SHP77 (cell line): ENCODE measurements around the gene SIX5.
"Not testable (repeated sequence)": the region's sequence is repeated elsewhere in the genome, so short reads cannot be mapped to it uniquely, and the experiment has no call there.

Experiments used
- DNase-seq, 2 experiments: peaks; one replicate each; lab custom pipeline; 2025; lab: John Stamatoyannopoulos, UW

SIX5 gene

GRCh38 chr19:45754323-45754722 is 14.7 kb downstream of the SIX5 start:
- no peak for DNase-seq

GRCh38 chr19:45753548-45753947 is 15.5 kb downstream of the SIX5 start:
- no peak for DNase-seq

GRCh38 chr19:45752639-45753038 is 16.4 kb downstream of the SIX5 start:
- DNase-seq = no peak

GRCh38 chr19:45751483-45751882 is 17.6 kb downstream of the SIX5 start:
- DNase-seq = not testable (repeated sequence)

DNA sequence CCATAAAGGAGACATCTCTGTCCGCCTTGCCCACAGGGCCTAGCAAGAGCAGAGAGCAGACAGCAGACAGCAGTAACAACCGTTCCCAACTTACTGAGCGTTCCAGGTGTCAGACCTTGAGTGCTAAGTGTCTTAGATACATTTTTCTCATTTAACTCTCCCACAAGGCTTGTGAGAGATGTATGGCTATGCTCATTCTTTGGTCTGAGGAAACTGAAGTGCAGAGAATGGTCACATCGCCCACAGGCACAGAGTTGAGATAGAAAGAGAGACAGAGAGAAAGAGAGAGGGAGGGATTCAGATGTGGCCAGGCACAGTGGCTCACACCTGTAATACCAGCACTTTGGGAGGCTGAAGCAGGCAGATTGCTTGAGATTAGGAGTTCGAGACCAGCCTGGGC is 21.5 kb downstream of the SIX5 start:
- no peak for DNase-seq

- no peak for DNase-seq
These were observed 22.2 kb downstream of the SIX5 start for GRCh38 chr19:45746866-45747265.

DNA sequence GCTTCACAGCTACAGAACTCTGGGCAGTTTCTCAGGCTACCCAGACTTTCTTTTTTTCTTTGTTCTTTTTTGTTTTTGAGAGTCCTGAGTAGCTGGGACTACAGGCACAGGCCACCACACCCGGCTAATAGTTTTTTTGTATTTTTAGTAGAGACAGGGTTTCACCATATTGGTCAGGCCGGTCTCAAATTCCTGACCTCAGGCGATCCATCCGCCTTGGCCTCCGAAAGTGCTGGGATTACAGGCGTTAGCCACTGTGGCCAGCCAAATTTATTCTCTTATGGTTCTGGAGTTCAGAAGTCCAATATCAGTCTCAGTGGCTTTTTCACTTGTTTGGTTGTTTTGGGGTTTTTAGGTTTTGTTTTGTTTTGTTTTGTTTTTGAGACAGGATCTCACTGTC is 23.4 kb downstream of the SIX5 start:
- no peak for DNase-seq

- DNase-seq = no peak
These were observed 26.1 kb downstream of the SIX5 start for GRCh38 chr19:45742969-45743368.

DNA sequence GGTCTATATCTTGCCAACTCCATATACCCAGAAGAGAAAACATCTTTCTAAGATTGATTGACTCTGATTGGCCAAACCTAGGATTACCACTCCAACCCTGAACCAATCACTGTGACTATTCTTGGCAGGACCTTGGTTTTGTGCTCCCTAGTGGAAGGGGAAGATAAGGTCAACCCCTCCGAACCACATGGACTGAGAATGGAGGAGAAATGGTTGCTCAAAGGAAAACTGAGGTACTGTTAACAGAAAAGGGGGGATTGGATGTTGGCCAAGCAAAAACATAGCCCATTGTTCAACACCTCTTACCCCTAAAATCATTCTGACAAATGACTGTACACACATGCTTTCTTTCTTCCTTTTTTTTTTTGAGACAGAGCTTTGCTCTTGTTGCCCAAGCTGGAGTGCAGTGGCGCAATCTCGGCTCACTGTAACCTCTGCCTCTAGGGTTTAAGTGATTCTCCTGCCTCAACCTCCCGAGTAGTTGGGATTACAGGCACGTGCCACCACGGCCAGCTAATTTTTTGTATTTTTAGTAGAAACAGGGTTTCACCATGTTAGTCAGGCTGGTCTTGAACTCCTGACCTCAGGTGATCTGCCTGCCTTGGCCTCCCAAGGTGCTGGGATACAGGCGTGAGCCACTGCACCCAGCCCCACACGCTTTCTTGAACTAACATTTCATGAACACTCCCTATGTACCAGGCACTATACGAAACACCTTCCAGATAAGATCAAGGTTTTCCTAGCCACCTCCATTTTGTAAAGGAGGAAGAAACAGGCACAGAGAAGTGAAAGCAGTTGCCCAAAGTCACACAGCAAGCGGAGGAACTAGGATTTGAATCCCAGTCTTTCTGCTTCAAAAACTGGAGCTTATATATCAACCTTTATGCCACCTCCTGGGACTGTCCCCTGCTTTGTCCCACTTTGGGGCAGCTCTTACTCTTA is 29.3 kb downstream of the SIX5 start:
- DNase-seq = no peak

DNA sequence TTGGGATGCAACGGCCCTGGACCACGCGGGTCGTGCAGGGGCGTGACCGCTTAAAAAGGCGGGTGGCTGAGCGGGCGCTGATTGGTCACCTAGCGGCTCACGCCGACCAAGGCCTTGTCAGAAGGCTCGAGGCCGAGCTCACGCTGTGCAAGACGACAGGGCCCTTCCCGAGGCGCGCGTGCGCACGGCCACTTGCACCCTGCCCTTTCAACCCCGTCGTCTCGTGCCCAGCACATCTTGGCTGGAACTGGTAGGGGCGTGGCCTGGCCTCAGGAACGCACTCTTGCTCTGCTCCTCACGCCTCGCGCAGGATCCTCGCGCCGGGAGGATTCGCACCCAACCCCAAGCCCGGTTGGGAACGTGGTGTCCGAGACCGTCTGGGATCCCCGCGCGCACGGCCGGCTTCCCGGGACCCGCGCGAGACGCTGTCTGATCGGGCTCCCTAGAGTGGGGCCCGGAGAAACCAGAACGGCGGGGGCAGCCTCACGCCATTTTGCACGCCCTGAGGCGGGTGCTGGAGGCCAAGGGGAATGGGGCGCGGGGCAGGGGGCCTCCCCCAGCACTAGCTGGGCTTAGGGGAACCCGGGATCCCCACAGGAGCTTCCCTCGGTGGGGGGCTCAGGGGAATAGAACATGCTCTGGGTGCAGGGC is 35.8 kb downstream of the SIX5 start, which contains the start of gene MEIOSIN:
Gene MEIOSIN (plus strand): TSS at position 280 of the 651 bp plus-strand sequence. CDS start 1,938 bp downstream, outside the sequence.
- no peak for DNase-seq

- peak; percentile 97 for DNase-seq
These were observed 38.4 kb downstream of the SIX5 start, which contains the start of gene FBXO46 for GRCh38 chr19:45730368-45731288. Gene FBXO46 (minus strand): TSS chr19:45730896. CDS start chr19:45713495, 17,401 bp downstream.

GRCh38 chr19:45729800-45730290 is 39.2 kb downstream of the SIX5 start:
- no peak for DNase-seq

DNA sequence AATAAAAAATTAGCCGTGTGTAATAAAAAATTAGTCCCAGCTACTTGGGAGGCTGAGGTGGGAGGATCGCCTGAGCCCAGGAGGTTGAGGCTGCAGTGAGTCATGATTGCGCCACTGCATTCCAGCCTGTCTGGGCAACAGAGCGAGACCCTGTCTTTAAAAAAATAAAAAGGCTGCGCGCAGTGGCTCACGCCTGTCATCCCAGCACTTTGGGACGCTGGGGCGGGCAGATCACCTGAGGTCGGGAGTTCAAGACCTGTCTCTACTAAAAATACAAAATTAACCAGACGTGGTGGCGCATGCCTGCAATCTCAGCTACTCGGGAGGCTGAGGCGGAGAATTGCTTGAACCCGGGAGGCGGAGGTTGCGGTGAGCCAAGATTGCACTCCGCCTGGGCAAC is 40.4 kb downstream of the SIX5 start:
- DNase-seq = not testable (repeated sequence)

GRCh38 chr19:45720065-45720464 is 49.0 kb downstream of the SIX5 start:
- DNase-seq = not testable (repeated sequence)

GRCh38 chr19:45717983-45718650 is 50.9 kb downstream of the SIX5 start:
- DNase-seq = no peak

DNA sequence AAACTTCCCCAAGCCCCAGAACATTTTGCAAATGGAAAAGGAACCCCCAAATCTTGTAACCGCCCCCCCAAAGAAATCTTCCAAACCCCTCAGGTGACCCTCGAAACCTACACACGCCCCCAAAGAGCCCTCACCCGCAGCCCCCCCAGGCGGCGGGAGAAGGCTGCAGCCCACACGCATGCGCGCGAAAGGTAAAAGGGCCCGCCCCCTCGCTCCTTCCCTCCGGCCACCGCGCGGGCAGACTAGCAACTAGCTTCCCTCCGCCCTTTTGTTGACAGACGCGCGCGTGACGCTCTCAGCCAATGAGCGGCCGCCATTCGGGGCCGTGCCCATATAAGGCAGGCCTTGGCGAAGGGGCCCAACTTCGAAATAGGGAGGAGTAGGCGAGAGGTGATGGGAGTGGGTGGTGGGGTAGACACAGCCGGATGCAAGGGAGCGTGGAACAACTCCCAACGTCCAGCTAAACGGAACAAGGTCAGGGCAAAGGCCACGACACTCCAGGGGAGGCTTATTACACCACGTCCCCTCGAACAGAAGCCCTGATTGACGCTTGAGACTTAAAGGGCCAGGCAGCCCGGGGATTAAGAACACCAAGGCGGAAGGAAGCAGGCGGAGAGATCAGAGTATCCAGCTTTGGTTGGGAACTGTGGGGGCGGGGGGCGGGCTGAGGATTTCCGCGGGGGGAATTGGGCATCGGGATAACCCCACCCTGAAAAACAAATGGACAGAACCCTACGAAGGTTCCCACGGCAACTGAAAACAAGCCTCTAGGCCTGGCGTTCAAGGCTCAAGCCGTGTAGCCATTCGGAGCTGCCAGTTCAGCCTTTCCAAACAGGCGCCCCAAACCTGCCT is 51.7 kb downstream of the SIX5 start:
- DNase-seq = peak; percentile 97 to 98

- no peak for DNase-seq
These were observed 52.5 kb downstream of the SIX5 start for GRCh38 chr19:45716359-45717130.

GRCh38 chr19:45715139-45715538 is 53.9 kb downstream of the SIX5 start:
- no peak for DNase-seq
